ENCODE measurements around the gene DNAJC11.
"Not testable (repeated sequence)": the region's sequence is repeated elsewhere in the genome, so short reads cannot be mapped to it uniquely, and the experiment has no call there.

The DNAJC11 gene

GRCh38 chr1:6701437-6702153 lies at the start of gene DNAJC11:
Gene DNAJC11, minus strand, starts transcription at chr1:6701816. Its CDS starts 16 bp downstream, at chr1:6701800.
- in situ Hi-C loops (cut with MboI; ENCODE audit: low sequenced_read_pairs): no loop called here
- Histone ChIP-seq H3K27me3 (ENCODE audit: low read depth) (no peaks in the 10 kb centered on the region), H3K36me3 (replicated peaks) (peaks cover 11% of the 10 kb centered on the region), H3K4me3 (peak within 1 kb of the TSS; percentile 94), H3K9me3 (no peaks in the 10 kb centered on the region), H3K4me1 (peaks cover 11% of the 10 kb centered on the region)
- peak; percentile 84 to 91 for DNase-seq (ENCODE audit: low spot score in 2 of 2)

GRCh38 chr1:6750490-6750889 lies 48.9 kb upstream of the DNAJC11 start:
- in situ Hi-C loops (cut with MboI; ENCODE audit: low sequenced_read_pairs): no loop called here
- H3K27me3 ChIP-seq (ENCODE audit: low read depth): peaks cover 16% of the 10 kb centered on the region
- H3K4me3 ChIP-seq: no peak overlapping the region
- H3K9me3 ChIP-seq: no peaks in the 10 kb centered on the region
- H3K36me3 ChIP-seq (replicated peaks): no peaks in the 10 kb centered on the region
- DNase-seq (ENCODE audit: low spot score in 2 of 2): no peak
- H3K4me1 ChIP-seq: peaks cover 3% of the 10 kb centered on the region; the same call in 1 of the 2 replicates

GRCh38 chr1:6747674-6748073 lies 46.1 kb upstream of the DNAJC11 start:
- H3K4me1 ChIP-seq: peaks cover 3% of the 10 kb centered on the region; the same call in 1 of the 2 replicates
- DNase-seq (ENCODE audit: low spot score in 2 of 2): no peak
- no peaks in the 10 kb centered on the region for H3K36me3 ChIP-seq (replicated peaks)
- in situ Hi-C loops (cut with MboI; ENCODE audit: low sequenced_read_pairs): no loop called here
- H3K4me3 ChIP-seq: no peak overlapping the region
- H3K9me3 ChIP-seq: no peaks in the 10 kb centered on the region
- peaks cover 6% of the 10 kb centered on the region for H3K27me3 ChIP-seq (ENCODE audit: low read depth)

GRCh38 chr1:6745073-6745472 lies 43.5 kb upstream of the DNAJC11 start:
- Histone ChIP-seq H3K9me3 (no peaks in the 10 kb centered on the region), H3K27me3 (ENCODE audit: low read depth) (peaks cover 5% of the 10 kb centered on the region), H3K4me3 (no peak overlapping the region), H3K36me3 (replicated peaks) (no peaks in the 10 kb centered on the region), H3K4me1 (peaks cover 3% of the 10 kb centered on the region; the same call in 1 of the 2 replicates)
- DNase-seq (ENCODE audit: low spot score in 2 of 2): no peak
- in situ Hi-C loops (cut with MboI; ENCODE audit: low sequenced_read_pairs): no loop called here

- Histone ChIP-seq H3K4me3 (no peak overlapping the region), H3K36me3 (replicated peaks) (no peaks in the 10 kb centered on the region), H3K9me3 (no peaks in the 10 kb centered on the region), H3K4me1 (peaks cover 3% of the 10 kb centered on the region; the same call in 1 of the 2 replicates), H3K27me3 (ENCODE audit: low read depth) (no peaks in the 10 kb centered on the region)
- in situ Hi-C loops (cut with MboI; ENCODE audit: low sequenced_read_pairs): no loop called here
- DNase-seq (ENCODE audit: low spot score in 2 of 2): no peak
These were observed 41.8 kb upstream of the DNAJC11 start for GRCh38 chr1:6743189-6744101.

- H3K27me3 ChIP-seq (ENCODE audit: low read depth); H3K9me3 ChIP-seq; H3K36me3 ChIP-seq (replicated peaks); in situ Hi-C loops (cut with MboI; ENCODE audit: low sequenced_read_pairs); H3K4me1 ChIP-seq; H3K4me3 ChIP-seq: not testable (repeated sequence)
- peak in 1 of 2 experiments; percentile 38 for DNase-seq (ENCODE audit: low spot score in 2 of 2)
These were observed 41.1 kb upstream of the DNAJC11 start for GRCh38 chr1:6742676-6743188.

- no peaks in the 10 kb centered on the region for H3K4me1 ChIP-seq
- in situ Hi-C loops (cut with MboI; ENCODE audit: low sequenced_read_pairs): no loop called here
- no peaks in the 10 kb centered on the region for H3K36me3 ChIP-seq (replicated peaks)
- no peak for DNase-seq (ENCODE audit: low spot score in 2 of 2)
- no peaks in the 10 kb centered on the region for H3K9me3 ChIP-seq
- no peaks in the 10 kb centered on the region for H3K27me3 ChIP-seq (ENCODE audit: low read depth)
- H3K4me3 ChIP-seq: no peak overlapping the region
These were observed 37.5 kb upstream of the DNAJC11 start for GRCh38 chr1:6738987-6739676.

- Histone ChIP-seq H3K27me3 (ENCODE audit: low read depth) (no peaks in the 10 kb centered on the region), H3K4me1 (no peaks in the 10 kb centered on the region), H3K9me3 (no peaks in the 10 kb centered on the region), H3K36me3 (replicated peaks) (no peaks in the 10 kb centered on the region), H3K4me3 (no peak overlapping the region)
- in situ Hi-C loops (cut with MboI; ENCODE audit: low sequenced_read_pairs): no loop called here
- no peak for DNase-seq (ENCODE audit: low spot score in 2 of 2)
These were observed 31.3 kb upstream of the DNAJC11 start for GRCh38 chr1:6732942-6733341.

- Histone ChIP-seq H3K4me3 (no peak overlapping the region), H3K27me3 (ENCODE audit: low read depth) (no peaks in the 10 kb centered on the region), H3K9me3 (no peaks in the 10 kb centered on the region), H3K4me1 (no peaks in the 10 kb centered on the region), H3K36me3 (replicated peaks) (no peaks in the 10 kb centered on the region)
- in situ Hi-C loops (cut with MboI; ENCODE audit: low sequenced_read_pairs): no loop called here
- DNase-seq (ENCODE audit: low spot score in 2 of 2): no peak
These were observed 30.3 kb upstream of the DNAJC11 start for GRCh38 chr1:6731905-6732304.

GRCh38 chr1:6730880-6731279 lies 29.3 kb upstream of the DNAJC11 start:
- no peak overlapping the region for H3K4me3 ChIP-seq
- DNase-seq (ENCODE audit: low spot score in 2 of 2): no peak
- H3K36me3 ChIP-seq (replicated peaks): no peaks in the 10 kb centered on the region
- in situ Hi-C loops (cut with MboI; ENCODE audit: low sequenced_read_pairs): no loop called here
- no peaks in the 10 kb centered on the region for H3K27me3 ChIP-seq (ENCODE audit: low read depth)
- H3K9me3 ChIP-seq: no peaks in the 10 kb centered on the region
- H3K4me1 ChIP-seq: no peaks in the 10 kb centered on the region

GRCh38 chr1:6730473-6730872 lies 28.9 kb upstream of the DNAJC11 start:
- Histone ChIP-seq H3K27me3 (ENCODE audit: low read depth) (no peaks in the 10 kb centered on the region), H3K4me3 (no peak overlapping the region), H3K36me3 (replicated peaks) (no peaks in the 10 kb centered on the region), H3K4me1 (no peaks in the 10 kb centered on the region), H3K9me3 (no peaks in the 10 kb centered on the region)
- DNase-seq (ENCODE audit: low spot score in 2 of 2): no peak
- in situ Hi-C loops (cut with MboI; ENCODE audit: low sequenced_read_pairs): no loop called here

GRCh38 chr1:6727535-6727934 lies 25.9 kb upstream of the DNAJC11 start:
- Histone ChIP-seq H3K9me3 (no peaks in the 10 kb centered on the region), H3K27me3 (ENCODE audit: low read depth) (no peaks in the 10 kb centered on the region), H3K4me1 (no peaks in the 10 kb centered on the region), H3K36me3 (replicated peaks) (no peaks in the 10 kb centered on the region), H3K4me3 (no peak overlapping the region)
- in situ Hi-C loops (cut with MboI; ENCODE audit: low sequenced_read_pairs): loop anchor here (10.0 kb wide), 2 partner anchors 157 to 497 kb away; no protein-coding TSS in a partner anchor
- peak; percentile 50 to 82 for DNase-seq (ENCODE audit: low spot score in 2 of 2)

- DNase-seq (ENCODE audit: low spot score in 2 of 2): no peak
- H3K9me3 ChIP-seq: no peaks in the 10 kb centered on the region
- in situ Hi-C loops (cut with MboI; ENCODE audit: low sequenced_read_pairs): loop anchor here (10.0 kb wide), 2 partner anchors 159 to 499 kb away; no protein-coding TSS in a partner anchor
- no peaks in the 10 kb centered on the region for H3K36me3 ChIP-seq (replicated peaks)
- no peaks in the 10 kb centered on the region for H3K4me1 ChIP-seq
- no peak overlapping the region for H3K4me3 ChIP-seq
- no peaks in the 10 kb centered on the region for H3K27me3 ChIP-seq (ENCODE audit: low read depth)
These were observed 24.6 kb upstream of the DNAJC11 start for GRCh38 chr1:6726253-6726652.
